DLD1 (cell line): ENCODE data around the gene TMC6.
"Not testable (repeated sequence)": the region's sequence is repeated elsewhere in the genome, so short reads cannot be mapped to it uniquely, and the experiment has no call there.

ENCODE experiments used
- in situ Hi-C: cut with HindIII; loops from 2 replicates; pipeline ENCODE4 v1.10.0; 2017; ENCODE audit warnings: low sequenced_read_pairs

The TMC6 gene

DNA sequence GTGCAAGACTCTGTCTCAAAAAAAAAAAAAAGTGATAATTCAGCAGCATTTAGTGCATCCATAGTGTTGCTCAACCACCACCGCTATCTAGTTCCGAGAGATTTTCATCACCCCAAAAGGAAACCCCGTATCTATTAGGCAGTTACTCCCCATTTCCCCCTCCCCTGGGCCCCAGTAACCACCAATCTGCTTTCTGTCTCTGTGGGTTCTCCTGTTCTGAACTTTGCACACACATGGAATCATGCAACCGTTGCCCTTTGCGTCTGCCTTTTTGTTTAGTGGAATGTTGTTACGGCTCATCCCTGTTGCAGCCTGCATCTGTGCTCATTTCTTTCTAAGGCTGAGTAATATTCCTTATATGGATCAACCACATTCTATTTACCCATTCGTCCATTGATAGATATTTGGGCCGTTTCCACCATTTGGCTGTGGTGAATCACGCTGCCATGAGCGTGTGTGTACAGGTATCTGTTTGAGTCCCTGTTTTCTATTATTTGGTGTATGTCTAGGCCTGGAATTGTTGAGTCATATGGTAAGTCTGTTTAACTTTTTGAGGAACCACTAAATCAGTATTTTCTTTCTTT lies 31.1 kb upstream of the TMC6 start:
- in situ Hi-C loops, result no loop called here

DNA sequence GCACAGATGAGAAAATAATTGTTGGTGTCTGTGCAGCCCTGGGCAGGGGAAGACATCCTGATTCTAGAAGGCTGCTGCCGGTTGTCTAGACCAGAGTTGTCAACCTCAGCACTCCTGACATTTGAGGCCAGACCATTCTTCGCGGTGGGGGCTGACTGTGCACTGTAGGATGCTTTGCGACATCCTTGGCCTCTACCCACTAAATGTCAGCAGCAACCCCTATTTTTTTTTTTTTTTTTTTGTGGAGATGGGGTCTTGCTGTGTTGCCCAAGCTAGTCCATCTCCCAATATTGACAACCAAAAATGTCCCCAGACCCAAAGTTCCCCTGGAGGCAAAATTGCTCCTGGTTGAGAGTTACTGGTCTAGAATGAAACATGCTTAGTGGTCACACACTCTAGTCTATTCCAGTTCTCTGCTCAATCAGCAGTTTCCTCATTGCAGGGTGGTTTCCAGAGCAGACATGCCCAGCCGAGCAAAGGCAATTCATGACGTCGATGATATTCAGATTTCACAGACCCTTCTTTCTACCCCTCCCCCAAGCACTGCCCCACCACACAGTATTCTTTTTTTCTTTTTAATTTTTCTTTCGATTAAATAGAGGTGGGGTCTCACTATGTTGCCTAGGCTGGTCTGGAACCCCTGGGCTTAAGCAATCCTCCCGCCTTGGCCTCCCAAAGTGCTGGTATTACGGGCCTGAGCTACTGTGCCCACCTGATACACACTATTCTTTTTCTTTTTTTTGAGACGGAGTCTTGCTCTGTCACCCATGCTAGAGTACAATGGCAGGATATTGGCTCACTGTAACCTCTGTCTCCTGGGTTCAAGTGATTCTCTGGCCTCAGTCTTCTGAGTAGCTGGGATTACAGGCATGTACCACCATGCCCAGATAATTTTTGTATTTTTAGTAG lies 26.6 kb upstream of the TMC6 start:
- in situ Hi-C loops, result no loop called here

DNA sequence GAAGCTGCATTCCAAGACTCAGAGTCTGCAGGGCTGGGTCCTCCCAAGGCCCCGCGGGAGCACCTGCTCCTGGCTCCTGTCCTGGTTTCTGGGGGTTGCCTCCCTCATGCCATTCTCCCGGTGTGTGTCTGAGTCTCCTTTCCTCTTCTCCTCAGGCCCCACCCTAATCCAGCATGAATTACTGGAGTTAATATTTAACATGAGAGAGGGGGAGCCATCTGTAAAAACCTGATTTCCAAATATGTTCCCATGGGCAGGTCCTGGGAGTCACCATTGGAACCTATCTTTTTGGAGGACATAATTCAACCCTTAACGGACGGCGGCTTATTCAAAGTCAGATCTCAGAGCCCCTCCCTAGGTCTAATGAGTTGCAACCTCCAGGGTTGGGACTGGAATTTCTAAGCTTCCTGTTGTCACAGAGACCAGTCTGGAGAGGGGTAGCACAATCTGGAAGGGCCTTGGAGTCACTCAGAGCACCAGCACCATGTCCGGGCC lies 23.0 kb upstream of the TMC6 start:
- in situ Hi-C loops, result no loop called here

DNA sequence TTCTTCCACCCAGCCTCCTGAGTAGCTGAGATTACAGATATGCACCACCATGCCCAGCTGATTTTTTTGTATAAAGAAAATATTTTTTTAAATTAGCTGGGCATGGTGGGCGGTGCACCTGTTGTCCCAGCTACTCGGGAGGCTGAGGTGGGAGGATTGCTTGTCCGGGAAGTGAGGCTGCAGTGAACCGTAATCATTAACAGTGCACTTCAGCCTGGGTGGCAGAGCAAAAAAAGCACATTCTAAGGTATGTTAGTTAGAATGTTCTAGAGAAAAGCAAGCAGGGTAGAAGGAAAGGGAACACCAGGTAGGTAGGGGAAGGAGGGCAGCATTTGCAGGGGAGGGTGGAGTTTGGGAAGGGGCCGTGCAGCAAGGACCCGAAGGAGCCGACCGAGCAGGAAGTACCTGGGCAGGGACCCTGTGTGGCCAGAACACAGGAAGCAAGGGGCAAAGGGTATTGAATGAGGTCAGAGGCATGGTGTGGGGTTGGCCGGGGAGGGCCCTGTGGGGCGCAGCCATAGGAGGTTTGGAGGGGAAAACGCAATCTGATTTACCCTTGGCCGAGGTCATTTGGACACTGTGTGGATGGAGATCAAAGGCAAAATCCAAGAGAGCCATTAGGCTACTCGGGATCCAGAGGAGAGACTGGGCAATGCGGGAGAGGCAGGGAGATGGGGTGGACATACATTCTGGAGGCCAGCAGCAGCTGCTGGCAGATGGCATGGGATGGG lies 19.9 kb upstream of the TMC6 start:
- in situ Hi-C loops, result no loop called here

DNA sequence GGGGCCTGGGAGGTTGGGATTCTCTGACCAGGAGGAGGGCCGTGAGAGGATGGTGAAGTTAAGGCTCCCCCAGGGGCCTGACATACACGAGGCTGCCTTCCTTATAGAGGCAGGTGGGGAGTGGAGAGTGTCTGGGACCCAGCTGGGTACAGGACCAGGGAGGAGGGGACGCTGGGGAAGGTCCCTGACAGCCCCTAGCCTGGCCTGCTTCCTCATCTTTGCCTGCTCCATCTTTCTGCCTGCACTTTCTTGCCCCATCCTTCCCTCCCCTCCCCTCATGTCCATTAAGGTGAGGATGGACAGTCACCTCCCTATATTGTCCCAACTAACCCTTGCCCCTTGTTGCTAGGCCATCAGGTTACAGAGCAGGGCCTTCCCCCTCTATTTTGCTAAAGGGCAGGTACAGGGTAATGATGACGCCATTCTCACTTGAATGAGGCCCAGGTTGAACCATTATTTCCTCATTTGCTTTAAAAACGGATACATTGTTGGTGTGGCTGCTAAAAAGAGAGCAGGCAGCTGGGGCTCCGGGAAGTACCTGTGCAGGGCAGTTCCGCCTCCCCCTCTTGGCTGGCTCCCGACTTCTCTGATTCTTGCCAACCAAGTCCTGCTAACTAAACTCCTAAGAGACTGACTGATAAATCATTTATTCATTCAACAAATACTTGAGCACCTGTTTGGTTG lies 18.9 kb upstream of the TMC6 start:
- in situ Hi-C loops, result no loop called here

DNA sequence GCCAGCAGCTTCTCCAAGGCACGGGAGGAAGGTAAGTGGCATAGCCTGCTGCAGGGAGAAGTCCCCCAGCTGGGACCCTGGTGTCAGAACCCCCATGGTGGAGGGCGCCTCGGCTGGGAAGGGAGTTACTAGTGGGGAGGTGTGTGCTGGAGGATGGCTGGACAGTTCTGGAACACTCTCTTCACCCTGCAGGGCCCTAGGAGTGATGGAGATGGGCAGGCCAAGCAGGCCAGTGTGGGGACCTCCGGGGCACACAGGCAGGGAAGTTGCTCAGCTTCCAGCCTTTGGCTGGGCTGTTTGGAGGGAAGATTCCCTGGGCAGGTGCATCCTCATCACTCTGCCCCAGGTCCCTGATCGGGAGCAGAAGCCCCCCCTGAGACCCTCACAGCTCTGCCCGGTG lies 18.3 kb upstream of the TMC6 start:
- in situ Hi-C loops, result no loop called here

DNA sequence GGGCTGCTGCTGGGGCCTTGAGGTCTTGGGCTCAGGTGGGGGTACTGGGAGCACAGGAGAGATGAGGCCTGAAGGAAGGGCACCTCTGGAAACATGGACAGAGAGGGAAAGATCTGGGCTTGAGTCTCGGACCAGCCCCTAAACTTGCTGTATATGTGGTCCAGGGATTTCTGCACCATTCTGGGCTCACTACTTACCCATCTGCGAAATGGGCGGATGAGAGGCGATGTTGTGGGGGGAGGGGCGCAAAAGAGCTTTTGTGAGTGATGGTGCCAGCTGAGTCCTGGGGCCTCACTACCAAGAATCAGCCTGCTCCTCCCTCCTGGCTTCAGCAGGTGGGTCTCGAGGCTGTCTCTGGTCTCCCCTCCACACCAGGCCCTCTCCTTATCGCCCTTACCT lies 17.9 kb upstream of the TMC6 start:
- in situ Hi-C loops, result no loop called here

DNA sequence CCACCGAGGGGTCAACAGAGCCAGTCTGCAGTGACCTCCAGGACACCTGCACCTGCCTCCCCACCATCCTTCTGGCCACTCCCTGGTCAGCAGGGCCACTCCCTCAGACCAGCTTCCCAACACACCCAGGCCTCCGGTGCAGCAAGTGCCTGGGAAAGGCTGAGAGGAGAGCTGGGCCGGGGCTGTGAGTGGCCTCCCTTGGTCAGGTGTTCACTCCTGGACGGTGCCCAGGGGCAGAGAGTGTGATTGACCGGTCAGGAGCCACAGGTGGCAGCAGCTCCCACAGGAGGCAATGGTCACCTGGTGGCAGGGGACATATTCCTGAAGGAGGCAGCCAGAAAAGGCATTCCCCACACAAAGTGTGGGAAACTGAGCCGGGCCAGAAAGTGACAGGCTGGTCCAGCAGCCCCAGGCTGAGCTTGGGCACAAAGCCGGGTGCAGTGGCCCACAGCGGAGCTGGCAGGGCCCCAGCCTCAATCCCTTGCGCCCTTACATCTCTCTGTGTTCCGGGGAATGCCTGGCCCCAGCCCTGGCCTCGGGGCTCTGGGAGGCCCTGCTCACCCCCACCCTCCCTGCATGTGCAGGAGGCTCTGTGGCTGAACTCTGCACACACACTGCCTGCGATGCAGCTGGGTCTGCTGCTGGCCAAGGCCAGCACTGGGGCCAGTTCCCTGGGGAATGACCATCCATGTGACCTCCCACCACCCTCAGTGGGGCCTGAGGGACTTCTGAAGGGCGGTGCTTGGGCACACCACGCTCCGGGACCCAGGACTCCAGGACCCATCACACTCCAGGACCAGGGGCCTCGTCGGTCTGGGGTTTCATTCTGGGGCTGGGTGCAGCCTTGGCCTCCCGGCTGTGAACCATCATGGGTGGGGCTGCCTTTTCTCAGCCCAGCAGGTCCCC lies 16.4 kb upstream of the TMC6 start:
- in situ Hi-C loops, result no loop called here

DNA sequence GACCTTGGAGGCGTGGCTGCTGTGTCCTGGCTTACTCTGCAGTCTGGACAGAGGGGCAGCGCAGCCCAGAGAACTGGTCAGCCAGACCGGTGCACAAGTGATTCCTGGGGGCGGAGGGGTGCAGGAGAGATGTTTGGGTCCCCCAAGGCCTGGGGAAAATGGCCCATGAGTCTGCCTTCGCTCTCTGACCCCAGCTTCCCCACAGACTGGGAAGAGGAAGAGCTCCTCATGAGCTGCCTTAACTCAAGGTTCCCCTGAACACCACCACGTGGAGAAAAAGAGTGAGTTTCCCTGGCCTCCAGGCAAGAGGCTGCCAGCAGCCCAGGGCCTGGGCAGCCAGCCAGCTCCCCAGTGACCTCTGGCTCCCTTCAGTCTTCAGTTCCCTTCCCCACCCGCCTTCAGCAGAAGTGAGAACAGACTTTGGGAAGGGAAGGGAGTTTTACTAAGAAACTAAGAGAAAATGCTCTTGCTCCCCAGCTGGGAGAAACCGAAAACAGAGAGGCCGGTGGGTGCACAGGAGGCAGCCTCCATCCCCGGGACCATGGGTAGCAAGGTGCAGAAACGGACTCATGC lies 15.7 kb upstream of the TMC6 start:
- in situ Hi-C loops, result no loop called here

DNA sequence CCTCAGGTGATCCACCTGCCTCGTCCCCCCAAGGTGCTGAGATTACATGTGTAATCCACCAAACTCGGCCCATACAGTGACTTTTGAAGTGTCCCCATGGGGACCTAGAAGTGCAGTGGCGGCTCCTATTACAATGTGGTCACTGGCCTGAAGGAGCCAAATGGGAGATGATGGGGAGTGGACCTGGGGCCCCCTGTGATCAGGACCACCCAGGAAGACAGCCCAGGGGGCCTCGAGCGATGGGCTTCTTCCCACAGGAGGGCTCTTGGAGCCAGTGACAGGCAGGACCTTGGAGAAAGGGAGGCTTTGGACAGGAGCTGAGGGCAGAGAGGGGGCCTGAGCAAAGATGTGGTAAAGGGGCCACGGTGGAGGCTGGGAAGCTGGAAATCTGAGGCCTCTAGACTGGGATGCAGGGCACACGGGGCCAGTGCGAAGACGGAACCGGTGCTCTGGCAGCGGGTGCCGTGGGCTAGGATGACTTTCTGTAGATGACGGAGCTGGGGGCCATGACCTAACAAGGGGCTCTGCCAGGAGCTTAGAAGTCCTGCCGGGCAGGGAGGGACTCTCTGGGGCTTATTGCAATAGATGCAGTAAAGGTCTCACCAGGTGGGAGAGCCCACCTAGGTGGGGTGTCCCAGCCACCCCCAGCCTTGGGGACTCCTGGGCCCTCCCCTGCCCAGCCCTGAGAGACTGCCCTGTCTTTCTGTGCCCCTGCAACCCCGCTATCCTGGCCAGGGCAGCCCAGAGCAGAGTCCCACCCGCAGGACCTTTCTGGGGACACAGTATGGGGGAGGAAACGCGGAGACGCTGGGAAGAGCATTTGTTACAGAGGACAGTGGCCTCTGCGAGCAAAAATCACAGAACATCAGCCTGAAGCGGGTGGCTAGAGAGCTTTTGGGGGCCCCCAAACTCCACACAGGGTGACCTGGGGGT lies 14.9 kb upstream of the TMC6 start:
- in situ Hi-C loops, result no loop called here

DNA sequence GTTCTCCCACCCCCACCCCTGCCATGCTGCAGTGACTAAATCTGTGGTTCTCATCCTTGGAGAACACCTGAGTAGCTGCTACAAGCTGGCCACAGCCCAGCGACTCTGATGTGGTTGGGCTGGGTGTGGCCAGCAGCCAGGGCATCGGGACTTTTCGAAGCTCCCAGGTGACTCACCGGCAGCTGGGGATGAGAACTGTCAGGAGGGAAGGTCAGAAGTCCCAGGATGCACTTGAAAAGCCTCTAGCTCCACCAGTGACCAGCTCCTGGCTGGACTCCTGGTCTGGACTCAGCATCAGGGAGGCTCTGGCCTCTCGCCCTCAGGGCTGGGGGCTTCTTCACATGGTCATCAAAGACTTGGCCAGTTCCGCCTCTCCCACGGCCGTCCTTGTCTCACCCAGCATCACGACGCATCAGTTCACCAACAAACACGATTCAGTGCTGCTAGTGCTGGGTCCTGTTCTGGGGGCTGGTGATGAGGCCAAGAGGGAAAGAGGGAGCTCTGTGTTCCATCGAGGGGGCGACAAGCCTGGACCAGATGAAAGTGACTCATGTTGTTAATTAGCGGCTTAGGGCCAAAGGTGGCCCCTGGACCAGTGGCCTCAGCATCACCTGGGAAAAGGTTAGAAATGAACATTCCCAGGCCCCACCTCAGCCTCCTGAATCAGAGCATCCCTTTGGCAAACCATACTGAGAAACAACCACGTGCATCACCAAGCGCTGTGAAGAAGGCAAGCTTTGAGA lies 13.7 kb upstream of the TMC6 start:
- in situ Hi-C loops, result no loop called here

DNA sequence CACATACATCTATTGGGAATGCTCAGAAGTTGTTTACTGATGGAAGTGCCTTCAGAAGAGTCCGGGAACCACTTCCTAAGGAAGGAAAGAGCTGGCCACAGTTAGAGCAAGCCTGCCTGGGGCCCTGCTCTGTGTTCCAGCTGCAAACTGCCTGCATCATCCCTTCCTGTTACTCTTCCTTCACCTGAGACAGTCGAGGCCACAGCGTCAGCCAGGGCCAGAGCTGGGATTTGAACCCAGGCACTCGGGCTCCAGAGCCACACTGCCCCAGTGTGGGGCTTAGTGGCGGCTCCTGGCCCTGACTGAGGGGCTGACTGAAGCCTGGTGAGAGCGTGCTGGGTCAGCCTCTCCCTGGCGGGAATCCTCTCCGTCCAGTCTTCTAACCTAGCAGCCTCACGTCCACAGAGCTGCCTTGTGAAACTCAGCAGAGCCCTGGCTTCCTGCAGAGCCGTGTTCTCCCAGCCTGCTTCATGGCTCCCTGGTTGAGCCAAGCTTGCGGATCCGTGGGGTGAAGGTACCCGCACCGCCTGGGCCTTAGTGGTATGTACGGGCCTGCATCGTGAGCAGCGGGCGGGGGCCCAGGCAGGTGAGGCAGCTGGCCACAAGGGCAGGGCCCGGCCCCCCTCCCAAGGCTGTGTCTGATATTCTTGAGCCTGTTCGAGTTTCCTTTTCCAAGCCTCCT lies 13.0 kb upstream of the TMC6 start:
- in situ Hi-C loops, result no loop called here

DNA sequence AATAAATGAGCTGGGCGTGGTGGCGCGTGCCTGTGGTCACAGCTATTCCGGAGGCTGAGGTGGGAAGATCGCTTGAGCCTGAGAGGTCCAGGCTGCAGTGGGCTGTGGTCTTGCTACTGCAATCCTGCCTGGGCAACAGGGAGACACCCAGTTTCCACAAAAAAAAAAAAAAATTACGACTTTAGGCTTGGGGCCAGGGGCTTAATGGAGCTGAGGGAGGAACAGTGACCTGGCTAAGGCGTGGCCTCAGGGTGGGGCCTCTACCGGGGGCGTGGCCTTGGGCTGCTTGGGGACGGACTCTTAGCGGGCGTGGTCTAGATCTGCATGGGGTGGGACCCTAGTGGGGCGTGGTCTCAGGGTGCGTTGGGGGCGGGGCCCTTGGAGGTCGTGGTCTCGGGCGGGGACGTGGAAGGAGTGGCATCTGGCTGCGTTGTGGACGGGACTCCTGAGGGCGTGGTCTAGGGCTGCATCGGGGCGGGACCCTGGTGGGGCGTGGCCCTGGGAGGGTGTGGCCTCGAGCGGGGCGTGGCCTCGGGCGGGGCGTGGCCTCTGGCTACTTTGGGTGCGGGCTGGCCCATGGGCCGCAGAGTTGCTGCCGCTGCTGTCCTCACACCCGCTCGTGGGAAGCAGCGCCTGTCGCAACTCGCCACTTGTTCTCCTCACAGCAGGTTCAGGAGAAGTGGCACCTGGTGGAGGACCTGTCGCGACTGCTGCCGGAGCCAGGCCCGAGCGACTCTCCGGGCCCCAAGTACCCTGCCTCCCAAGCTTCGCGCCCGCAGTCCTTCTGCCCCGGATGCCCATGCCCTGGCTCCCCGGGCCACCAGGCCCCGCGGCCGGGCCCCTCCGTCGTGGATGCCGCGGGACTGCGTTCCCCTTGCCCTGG lies 11.9 kb upstream of the TMC6 start:
- in situ Hi-C loops, result no loop called here

DNA sequence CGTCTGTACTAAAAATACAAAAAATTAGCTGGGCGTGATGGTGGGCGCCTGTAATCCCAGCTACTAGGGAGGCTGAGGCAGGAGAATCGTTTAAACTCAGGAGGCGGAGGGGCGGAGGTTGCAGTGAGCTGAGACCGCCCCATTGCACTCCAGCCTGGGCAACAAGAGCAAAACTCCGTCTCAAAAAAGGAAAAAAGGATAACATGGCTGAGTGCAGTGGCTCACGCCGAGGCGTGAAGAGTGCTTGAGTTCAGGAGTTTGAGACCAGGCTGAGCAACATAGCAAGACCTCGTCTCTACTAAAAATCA lies 11.3 kb upstream of the TMC6 start:
- in situ Hi-C loops, result not testable (repeated sequence)

DNA sequence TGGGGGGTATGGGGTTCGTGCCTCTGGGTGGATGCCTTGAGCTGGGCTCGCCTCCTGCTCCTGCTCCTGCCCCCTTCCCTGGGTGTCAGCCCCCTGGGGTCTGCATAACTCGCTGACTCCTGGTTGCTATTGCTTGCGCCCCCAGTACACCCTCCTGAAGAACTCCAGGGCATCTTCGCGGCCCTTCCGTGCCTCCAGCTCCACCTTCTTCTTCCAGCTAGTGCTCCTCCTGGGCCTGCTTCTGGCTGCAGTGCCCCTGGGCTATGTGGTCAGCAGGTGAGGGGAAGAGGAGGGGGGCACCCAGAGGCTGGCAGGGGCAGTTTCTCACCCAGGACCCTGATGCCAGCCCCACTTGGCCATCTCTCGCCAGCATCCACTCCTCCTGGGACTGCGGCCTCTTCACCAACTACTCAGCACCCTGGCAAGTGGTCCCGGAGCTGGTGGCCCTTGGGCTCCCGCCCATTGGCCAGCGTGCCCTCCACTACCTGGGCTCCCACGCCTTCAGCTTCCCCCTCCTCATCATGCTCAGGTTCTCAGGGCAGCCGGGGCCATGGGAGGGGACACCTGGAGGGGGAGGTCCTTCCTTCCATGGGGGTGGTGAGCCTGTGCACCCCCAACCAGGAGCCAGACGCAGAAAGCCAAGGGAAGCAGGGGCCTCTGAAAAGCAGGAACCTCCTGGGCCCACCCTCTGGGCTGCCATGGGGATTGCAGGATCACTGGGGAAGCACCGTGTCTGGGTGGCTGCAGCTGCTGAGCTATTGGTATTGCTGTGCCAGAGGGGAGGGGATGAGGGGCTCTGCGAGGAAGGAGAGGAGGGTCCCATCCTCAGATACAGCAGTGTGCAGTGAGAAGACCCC lies 9.9 kb upstream of the TMC6 start:
- in situ Hi-C loops, result no loop called here
